ENCODE results near the gene C1QTNF1.
"Not testable (repeated sequence)": the region's sequence is repeated elsewhere in the genome, so short reads cannot be mapped to it uniquely, and the experiment has no call there.

C1QTNF1 gene

GRCh38 chr17:79020631-79021301 is 3.2 kb upstream of the C1QTNF1 start:
- DNase-seq (ENCODE audit: insufficient read length, low spot score) (no peak), FAIRE-seq (no peak)

- not testable (repeated sequence) for FAIRE-seq
Observed at GRCh38 chr17:79021929-79022328, 2.0 kb upstream of the C1QTNF1 start.

GRCh38 chr17:79022507-79022991 is 1.4 kb upstream of the C1QTNF1 start:
- FAIRE-seq (no peak), DNase-seq (ENCODE audit: insufficient read length, low spot score) (no peak)

More at GRCh38 chr17:79021929-79022328, 2.0 kb upstream of the C1QTNF1 start:
- not testable (repeated sequence) for DNase-seq (ENCODE audit: insufficient read length, low spot score)

GRCh38 chr17:79023180-79023705 is 726 bp upstream of the C1QTNF1 start:
- DNase-seq (ENCODE audit: insufficient read length, low spot score) (no peak), FAIRE-seq (no peak)

GRCh38 chr17:79024901-79025737 is 1.1 kb downstream of the C1QTNF1 start:
- FAIRE-seq (no peak), DNase-seq (ENCODE audit: insufficient read length, low spot score) (no peak)

- FAIRE-seq (no peak), DNase-seq (ENCODE audit: insufficient read length, low spot score) (no peak)
Observed at GRCh38 chr17:79026376-79027273, 2.7 kb downstream of the C1QTNF1 start.

- DNase-seq (ENCODE audit: insufficient read length, low spot score) (no peak), FAIRE-seq (no peak)
Observed at GRCh38 chr17:79027274-79027924, 3.4 kb downstream of the C1QTNF1 start.

GRCh38 chr17:79027925-79028491 is 4.0 kb downstream of the C1QTNF1 start:
- FAIRE-seq (no peak), DNase-seq (ENCODE audit: insufficient read length, low spot score) (no peak)

- no peak for FAIRE-seq
- no peak for DNase-seq (ENCODE audit: insufficient read length, low spot score)
Observed at GRCh38 chr17:79028496-79029326, 4.7 kb downstream of the C1QTNF1 start.

GRCh38 chr17:79029327-79030009 is 5.5 kb downstream of the C1QTNF1 start:
- DNase-seq (ENCODE audit: insufficient read length, low spot score): no peak

GRCh38 chr17:79030636-79031035 is 6.7 kb downstream of the C1QTNF1 start:
- FAIRE-seq; DNase-seq (ENCODE audit: insufficient read length, low spot score): not testable (repeated sequence)

More at GRCh38 chr17:79029327-79030009, 5.5 kb downstream of the C1QTNF1 start:
- no peak for FAIRE-seq

- FAIRE-seq: no peak
- no peak for DNase-seq (ENCODE audit: insufficient read length, low spot score)
Observed at GRCh38 chr17:79031996-79032875, 8.3 kb downstream of the C1QTNF1 start.

GRCh38 chr17:79033046-79033616 is 9.2 kb downstream of the C1QTNF1 start:
- FAIRE-seq (no peak), DNase-seq (ENCODE audit: insufficient read length, low spot score) (no peak)

- FAIRE-seq (no peak), DNase-seq (ENCODE audit: insufficient read length, low spot score) (no peak)
Observed at GRCh38 chr17:79033741-79034501, 10.0 kb downstream of the C1QTNF1 start.

GRCh38 chr17:79034931-79035485 is 11.0 kb downstream of the C1QTNF1 start:
- no peak for FAIRE-seq
- no peak for DNase-seq (ENCODE audit: insufficient read length, low spot score)

GRCh38 chr17:79035686-79036085 is 11.7 kb downstream of the C1QTNF1 start:
- FAIRE-seq: no peak
- DNase-seq (ENCODE audit: insufficient read length, low spot score): no peak
